ENCODE data around the gene STK36. TPM values are rescaled to one million over a fixed set of nuclear protein-coding genes. Genes with fewer than 3 reads are reported as not detected.

Gene STK36
- total and polyA plus RNA-seq, 4 donors = 18.0 to 70.6 (median 31.3) TPM

- Histone ChIP-seq H3K36me3 (ENCODE audit: control insufficient read depth in 4 of 4, insufficient read depth in 4 of 4, low read length in 4 of 4) (peaks cover 25 to 56% (median 46%) of the 10 kb centered on the region in 4 donors), H3K4me3 (no peak overlapping the region)
- 85 to 89% methylated on average over 8 of the region's 8 CpGs for WGBS, 2 donors
Measured at GRCh38 chr2:218748741-218749441, 77.0 kb downstream of the STK36 start.

More at GRCh38 chr2:218748741-218749441, 77.0 kb downstream of the STK36 start:
- Histone ChIP-seq H3K9me3 (ENCODE audit: control insufficient read depth in 4 of 4, insufficient read depth in 3 of 4, low read length in 3 of 4) (no peaks in the 10 kb centered on the region), H3K4me1 (ENCODE audit: control insufficient read depth in 5 of 5, insufficient read depth in 5 of 5, low read length in 5 of 5) (no peaks in the 10 kb centered on the region), H3K27ac (ENCODE audit: low read depth in 1 of 2, low read length in 1 of 2) (no peak overlapping the region), H3K27me3 (ENCODE audit: control insufficient read depth in 3 of 3, insufficient read depth in 3 of 3, low read length in 2 of 3) (no peaks in the 10 kb centered on the region), H3K9ac (ENCODE audit: insufficient read depth in 1 of 2, low read length in 2 of 2) (no peak overlapping the region)
- TF ChIP-seq CTCF (IDR thresholded peaks at IDR 0.05; ENCODE audit: control extremely low read depth, extremely low read depth) = no peak
- ATAC-seq (ENCODE audit: insufficient read depth, low FRiP score) (no peak), DNase-seq (no peak)

Other genes starting within 250 kb of the STK36 start
- 10 to 100 TPM; 13.6 to 23.5 TPM for gene USP37, start 103.7 kb upstream of the STK36 start, total RNA-seq
- 1 to 10 TPM; 2.6 to 2.7 TPM for gene USP37, start 103.7 kb upstream of the STK36 start, polyA plus RNA-seq
- 10 to 100 TPM; 37.7 to 39.9 TPM for gene CNOT9, start 103.2 kb upstream of the STK36 start, total RNA-seq
- 10 to 100 TPM; 18.0 to 24.7 TPM for gene CNOT9, start 103.2 kb upstream of the STK36 start, polyA plus RNA-seq
- 1 to 10 TPM; 1.1 to 4.7 TPM for gene PLCD4, start 64.2 kb upstream of the STK36 start, total RNA-seq
- gene PLCD4, start 64.2 kb upstream of the STK36 start, polyA plus RNA-seq = under 1 TPM; 0.07 to 0.49 TPM
- 10 to 100 TPM; 17.2 to 29.4 TPM for gene ZNF142, start 12.5 kb upstream of the STK36 start, total RNA-seq
- 1 to 10 TPM; 7.2 to 7.7 TPM for gene ZNF142, start 12.5 kb upstream of the STK36 start, polyA plus RNA-seq
- 10 to 100 TPM; 21.4 to 45.2 TPM for gene BCS1L, start 12.4 kb upstream of the STK36 start, total RNA-seq
- gene BCS1L, start 12.4 kb upstream of the STK36 start, polyA plus RNA-seq = 10 to 100 TPM; 31.5 to 38.8 TPM
- 10 to 100 TPM; 15.5 to 20.0 TPM for gene RNF25, start 84 bp upstream of the STK36 start, total RNA-seq
- gene RNF25, start 84 bp upstream of the STK36 start, polyA plus RNA-seq = 10 to 100 TPM; 20.0 to 34.4 TPM
- 10 to 100 TPM; 25.1 to 30.5 TPM for gene TTLL4, start 38.7 kb downstream of the STK36 start, total RNA-seq
- gene TTLL4, start 38.7 kb downstream of the STK36 start, polyA plus RNA-seq = 10 to 100 TPM; 18.6 to 19.6 TPM
- gene CYP27A1, start 110.1 kb downstream of the STK36 start, total RNA-seq = 100 to 1,000 TPM in 1 of 2 donors, 10 to 100 TPM in 1; 38.3 to 110 TPM
- gene CYP27A1, start 110.1 kb downstream of the STK36 start, polyA plus RNA-seq = 10 to 100 TPM; 65.3 to 88.9 TPM
- not detected for gene PRKAG3, start 159.7 kb downstream of the STK36 start, total RNA-seq
- under 1 TPM in 1 of 2 donors, not detected in 1; 0.01 TPM for gene PRKAG3, start 159.7 kb downstream of the STK36 start, polyA plus RNA-seq
- gene WNT6, start 187.7 kb downstream of the STK36 start, total RNA-seq = under 1 TPM; 0.40 to 0.54 TPM
- under 1 TPM; 0.08 to 0.16 TPM for gene WNT6, start 187.7 kb downstream of the STK36 start, polyA plus RNA-seq
- gene WNT10A, start 208.8 kb downstream of the STK36 start, total RNA-seq = under 1 TPM; 0.65 to 0.77 TPM
- under 1 TPM; 0.17 to 0.43 TPM for gene WNT10A, start 208.8 kb downstream of the STK36 start, polyA plus RNA-seq

Data from lung (tissue), 12 donors.